Adrenal gland (tissue), 12 donors: ENCODE measurements around the gene PFKM. TPM values are rescaled to one million over a fixed set of nuclear protein-coding genes. Genes with fewer than 3 reads are reported as not detected.

Experiments
- DNase-seq, 7 donors: peaks; one replicate each; pipeline ENCODE4 v3.0.0-alpha.2; 2019 to 2020
- H3K27ac ChIP-seq, 5 donors: fragments of 200-600 bp; sonication (generic) in 4 of 5; 1 replicate in 3 of 5; 2 replicates in 2 of 5; pipeline versions ENCODE4 v1.5.1 to v1.8.0; 2016 to 2020; ENCODE audit warnings: mild to moderate bottlenecking in 1 of 5
- H3K27me3 ChIP-seq: fragments of 200-600 bp; 2 replicates; pipeline ENCODE4 v1.8.0; 2021
- H3K36me3 ChIP-seq, 2 donors: fragments of 200-600 bp; replicated peaks in 1 of 2; 1 replicate in 1 of 2; 2 replicates in 1 of 2; pipeline versions ENCODE4 v1.5.1 to v1.8.0; 2018 to 2022
- H3K4me1 ChIP-seq, 2 donors: fragments of 200-600 bp; replicated peaks in 1 of 2; 1 replicate in 1 of 2; 2 replicates in 1 of 2; pipeline versions ENCODE4 v1.5.1 to v1.8.0; 2018 to 2021
- H3K4me3 ChIP-seq, 4 donors: fragments of 200-600 bp; sonication (generic) in 3 of 4; one replicate each; pipeline ENCODE4 v1.5.1; 2016 to 2018
- H3K9me3 ChIP-seq, 3 donors: fragments of 200-600 bp; sonication (generic) in 1 of 3; replicated peaks in 1 of 3; 1 replicate in 2 of 3; 2 replicates in 1 of 3; pipeline versions ENCODE4 v1.5.1 to v1.8.0; 2016 to 2021
- CTCF ChIP-seq, 6 experiments: fragments of 450-650 bp in 4 of 6; fragments of 200-600 bp in 2 of 6; sonication (generic) in 1 of 6; IDR thresholded peaks; 1 replicate in 5 of 6; 2 replicates in 1 of 6; pipeline versions ENCODE4 v1.5.1 to v1.8.0; 2016 to 2021; ENCODE audit warnings: antibody characterized with exemption in 6 of 6, mild to moderate bottlenecking in 2 of 6, moderate library complexity in 1 of 6
- POLR2A ChIP-seq, 2 donors: fragments of 450-650 bp; IDR thresholded peaks; one replicate each; pipeline ENCODE4 v1.6.1; 2017; ENCODE audit warnings: antibody characterized with exemption in 2 of 2, mild to moderate bottlenecking in 2 of 2, moderate library complexity in 1 of 2
- WGBS, 4 donors: extraction: QIAGEN DNeasy Blood & Tissue Kit in 2 of 4; methylation state at CpG; one replicate each; pipeline versions ENCODE4 v1.1.5 to v1.1.7; 2013 to 2017; 5-methylcytosine and 5-hydroxymethylcytosine counted together
- intact Hi-C, 2 donors: fragments of 100-400 bp; cut with DNase I; formaldehyde crosslinking; loops; one replicate each; pipeline versions ENCODE4 v1.14.1 to v1.15.0; 2022 to 2023
- polyA plus RNA-seq, 3 donors: library from polyadenylated mRNA; stranded (reverse); fragments of 200-250 nt in 2 of 3; fragments of 350-450 nt in 1 of 3; fragmentation: Illumina TruSeq in 1 of 3; extraction: RNeasy Lipid Tissue Mini Kit (QIAGEN cat#74804) in 1 of 3; gene quantifications; one replicate each; pipeline ENCODE4 v1.2.3, GENCODE V29; 2013 to 2014
- total RNA-seq, 9 donors: library from RNA; depleted of rRNA in 4 of 9; stranded (reverse); fragments of >200 nt in 4 of 9; fragments of 120-200 nt in 1 of 9; fragmentation: NEBNext Ultra II Directional in 1 of 9; extraction: Animal tissue kit (Norgen Biotek cat#: 25700) in 1 of 9; gene quantifications; one replicate each; pipeline versions ENCODE4 v1.1.0 to v1.2.4, GENCODE V29; 2013 to 2023
- donor health status: healthy with polysubstance abuse.
- donor health status: Bipolar disorder and iron deficiency.
- donor health status: DM: yes; HTN: yes; CAD: no.
- donor health status: DM: no; HTN: no; CAD: no.
- donor health status: DM: no; HTN: no; CAD: no.
- donor health status: DM: yes; HTN: yes; CAD: no.

The PFKM gene
- total and polyA plus RNA-seq, 12 donors = 44.4 to 183 (median 107) TPM

GRCh38 chr12:48157018-48157888, 38.1 kb downstream of the PFKM start, which contains the start of gene ASB8:
TSS of gene ASB8 (minus strand) at chr12:48157515. CDS start at chr12:48153496, 4,019 bp downstream.
- 0 to 1% (median 0%) methylated on average over 27 to 56 of the region's 56 CpGs for WGBS, 4 donors
- DNase-seq = peak; percentile 97 to 100 (median 99)
- Histone ChIP-seq H3K4me3 (peak within 1 kb of the TSS; percentile 35 to 88 (median 82)), H3K27ac (peak within 1 kb of the TSS; percentile 70 to 95 (median 85)), H3K36me3 (peaks cover 0 to 11% of the 10 kb centered on the region in 2 donors), H3K9me3 (no peaks in the 10 kb centered on the region), H3K4me1 (peaks cover 15 to 25% of the 10 kb centered on the region in 2 donors), H3K27me3 (no peaks in the 10 kb centered on the region)
- intact Hi-C loops = no loop called here
- TF ChIP-seq POLR2A (IDR thresholded peaks at IDR 0.05) (peak; percentile 47 to 74), CTCF (IDR thresholded peaks at IDR 0.05) (peak; percentile 9 to 66 (median 50))

DNA sequence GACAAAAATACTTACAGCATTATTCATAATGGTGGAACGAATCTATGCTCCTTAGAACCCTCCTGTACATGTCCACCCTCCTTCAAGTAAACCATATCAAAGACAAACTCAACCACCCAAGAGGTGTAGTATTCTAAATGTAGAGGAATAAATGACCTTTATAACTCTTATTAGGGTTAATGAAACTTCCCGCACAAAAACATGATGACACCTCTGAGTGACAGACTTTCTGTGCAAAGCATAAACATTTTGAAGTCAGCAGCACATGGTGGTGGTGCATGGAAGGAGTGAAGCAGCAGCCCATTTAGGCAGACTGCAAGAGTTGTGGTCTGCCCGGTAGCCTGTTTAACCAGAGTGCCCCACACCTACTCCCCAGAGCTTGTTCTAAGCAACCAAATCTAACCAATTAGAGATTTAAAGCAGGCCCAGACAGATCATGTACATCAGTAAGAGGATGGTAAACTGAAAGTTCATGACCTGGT, 38.8 kb downstream of the PFKM start:
- TF ChIP-seq CTCF (IDR thresholded peaks at IDR 0.05) = no peak
- no peak for TF ChIP-seq POLR2A (IDR thresholded peaks at IDR 0.05)
- DNase-seq = no peak
- Histone ChIP-seq H3K36me3 (peaks cover 0 to 6% of the 10 kb centered on the region in 2 donors), H3K4me3 (peak overlapping the region in 2 of 4 donors; percentile 83 to 88), H3K27me3 (no peaks in the 10 kb centered on the region), H3K27ac (peak overlapping the region; percentile 60 to 95 (median 85)), H3K9me3 (no peaks in the 10 kb centered on the region), H3K4me1 (peaks cover 11 to 19% of the 10 kb centered on the region in 2 donors)
- 63 to 65% (median 65%) methylated on average over 3 of the region's 3 CpGs for WGBS, 4 donors
- intact Hi-C loops = no loop called here

- intact Hi-C loops = loop anchor here (5.0 to 10.0 kb wide), 2 partner anchors 55 to 78 kb away; partner anchors contain the start of gene SENP1 (in 1 of the 2)
- TF ChIP-seq CTCF (IDR thresholded peaks at IDR 0.05) (no peak), POLR2A (IDR thresholded peaks at IDR 0.05) (no peak)
Measured at GRCh38 chr12:48160046-48160445, 40.9 kb downstream of the PFKM start.

GRCh38 chr12:48160807-48161206, 41.6 kb downstream of the PFKM start:
- H3K4me1 ChIP-seq = peaks cover 11 to 14% of the 10 kb centered on the region in 2 donors
- TF ChIP-seq CTCF (IDR thresholded peaks at IDR 0.05) (no peak), POLR2A (IDR thresholded peaks at IDR 0.05) (no peak)
- no peaks in the 10 kb centered on the region for H3K27me3 ChIP-seq
- no peaks in the 10 kb centered on the region for H3K36me3 ChIP-seq
- no peaks in the 10 kb centered on the region for H3K9me3 ChIP-seq
- H3K4me3 ChIP-seq = no peak overlapping the region
- 69 to 83% (median 77%) methylated on average over 2 of the region's 2 CpGs for WGBS, 4 donors
- no peak overlapping the region for H3K27ac ChIP-seq
- intact Hi-C loops = loop anchor here (5.0 to 10.0 kb wide), 2 partner anchors 56 to 79 kb away; partner anchors contain the start of gene SENP1 (in 1 of the 2)
- DNase-seq = peak in 2 of 7 donors; percentile 20 to 54

More at GRCh38 chr12:48160046-48160445, 40.9 kb downstream of the PFKM start:
- Histone ChIP-seq H3K4me3 (no peak overlapping the region), H3K36me3 (no peaks in the 10 kb centered on the region), H3K27me3 (no peaks in the 10 kb centered on the region), H3K27ac (no peak overlapping the region), H3K4me1 (peaks cover 11 to 15% of the 10 kb centered on the region in 2 donors), H3K9me3 (no peaks in the 10 kb centered on the region)
- no peak for DNase-seq
- 68 to 100% (median 73%) methylated on average over 5 of the region's 5 CpGs for WGBS, 4 donors
